NCI-H1105 treated with DMSO at 0.1 percent for 48 hours (cell line): Measurements from ENCODE around the gene OSBPL8.
A peak's percentile ranks its signal among the peaks of the same experiment; 100 is the strongest.

Experiments
- DNase-seq: peaks from one replicate; lab custom pipeline; 2025; lab: John Stamatoyannopoulos, UW

The OSBPL8 gene

GRCh38 chr12:76470028-76470939 lies 89.3 kb downstream of the OSBPL8 start:
- no peak for DNase-seq

GRCh38 chr12:76464631-76465166 lies 94.9 kb downstream of the OSBPL8 start:
- no peak for DNase-seq

- no peak for DNase-seq
Observed at GRCh38 chr12:76462668-76463224, 96.8 kb downstream of the OSBPL8 start.

GRCh38 chr12:76460807-76461206 lies 98.8 kb downstream of the OSBPL8 start:
- no peak for DNase-seq

GRCh38 chr12:76457818-76458217 lies 101.8 kb downstream of the OSBPL8 start:
- no peak for DNase-seq

GRCh38 chr12:76457010-76457409 lies 102.6 kb downstream of the OSBPL8 start:
- no peak for DNase-seq

- DNase-seq: peak; percentile 71
Observed at GRCh38 chr12:76455582-76456345, 103.8 kb downstream of the OSBPL8 start.

- DNase-seq: peak; percentile 11
Observed at GRCh38 chr12:76451528-76451927, 108.0 kb downstream of the OSBPL8 start.

- no peak for DNase-seq
Observed at GRCh38 chr12:76450690-76451089, 108.9 kb downstream of the OSBPL8 start.

GRCh38 chr12:76449993-76450392 lies 109.6 kb downstream of the OSBPL8 start:
- DNase-seq: no peak

- no peak for DNase-seq
Observed at GRCh38 chr12:76449583-76449982, 110.0 kb downstream of the OSBPL8 start.

- DNase-seq: no peak
Observed at GRCh38 chr12:76449016-76449415, 110.6 kb downstream of the OSBPL8 start.

GRCh38 chr12:76446090-76446489 lies 113.5 kb downstream of the OSBPL8 start:
- DNase-seq: no peak

GRCh38 chr12:76445462-76445861 lies 114.1 kb downstream of the OSBPL8 start:
- DNase-seq: no peak

GRCh38 chr12:76444408-76444984 lies 115.1 kb downstream of the OSBPL8 start:
- no peak for DNase-seq

GRCh38 chr12:76441016-76441415 lies 118.6 kb downstream of the OSBPL8 start:
- DNase-seq: no peak

- DNase-seq: no peak
Observed at GRCh38 chr12:76432733-76433132, 126.8 kb downstream of the OSBPL8 start.

GRCh38 chr12:76428117-76428516 lies 131.5 kb downstream of the OSBPL8 start:
- no peak for DNase-seq

GRCh38 chr12:76426160-76426559 lies 133.4 kb downstream of the OSBPL8 start:
- no peak for DNase-seq

GRCh38 chr12:76424941-76425340 lies 134.6 kb downstream of the OSBPL8 start:
- no peak for DNase-seq

GRCh38 chr12:76422543-76423438 lies 136.8 kb downstream of the OSBPL8 start:
- no peak for DNase-seq
